ENCODE results near the gene HK1.

Gene HK1

DNA sequence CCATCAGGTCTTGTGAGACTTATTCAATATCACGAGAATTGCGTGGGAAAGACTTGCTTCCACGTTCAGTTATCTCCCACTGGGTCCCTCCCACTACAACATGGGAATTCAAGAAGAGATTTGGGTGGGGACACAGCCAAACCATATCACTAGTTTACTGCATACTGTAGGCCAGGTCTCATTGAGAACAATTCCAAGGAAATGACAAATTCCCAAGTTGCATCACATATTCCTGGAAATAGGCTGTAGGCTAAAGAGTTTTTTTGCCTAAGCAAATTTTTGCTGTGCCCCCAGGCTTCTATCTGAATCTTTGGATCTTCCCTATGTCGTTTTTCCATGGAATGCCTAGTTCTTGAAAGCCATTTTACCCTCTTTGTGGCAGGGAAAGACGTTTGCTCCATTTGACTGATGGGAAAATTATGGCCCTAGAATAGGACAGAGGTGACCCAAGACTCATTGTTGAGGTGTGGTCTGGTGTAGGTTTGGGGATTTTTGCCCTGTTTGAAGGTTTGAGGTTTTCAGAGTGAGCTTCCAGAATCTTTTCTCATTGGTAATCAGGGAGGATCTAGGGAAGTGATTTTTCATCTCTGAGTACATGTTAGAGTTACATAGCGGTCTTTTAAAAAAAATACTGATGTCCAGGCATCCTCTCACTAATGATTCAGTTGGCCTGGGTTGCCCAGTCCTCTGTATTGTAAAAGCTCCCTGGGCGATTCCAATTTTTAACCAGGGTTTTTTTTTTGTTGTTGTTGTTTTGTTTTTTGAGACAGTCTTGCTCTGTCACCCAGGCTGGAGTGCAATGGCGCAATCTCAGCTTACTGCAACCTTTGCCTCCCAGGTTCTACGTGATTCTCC is 94.1 kb downstream of the HK1 start:
- Histone ChIP-seq H3K4me2 (ENCODE audit: low read depth, low read length) (no peak overlapping the region), H3K4me3 (ENCODE audit: low read length) (no peak overlapping the region), H3K9ac (ENCODE audit: low read length) (no peak overlapping the region), H3K4me1 (ENCODE audit: low read length) (no peaks in the 10 kb centered on the region), H3K27ac (ENCODE audit: low read length) (no peak overlapping the region), H2AFZ (ENCODE audit: low read length) (no peak overlapping the region), H3K9me2 (replicated peaks; ENCODE audit: insufficient read depth, low read length) (no peaks in the 10 kb centered on the region), H3K9me3 (replicated peaks; ENCODE audit: insufficient read depth, low read length) (no peaks in the 10 kb centered on the region), H4K20me1 (ENCODE audit: insufficient read depth, low read length) (no peaks in the 10 kb centered on the region), H3K36me3 (replicated peaks; ENCODE audit: insufficient read depth, low read length) (no peaks in the 10 kb centered on the region), H3F3A (ENCODE audit: insufficient read depth, low read length) (no peaks in the 10 kb centered on the region), H3K79me2 (ENCODE audit: low read length) (no peaks in the 10 kb centered on the region), H3K27me3 (replicated peaks; ENCODE audit: insufficient read depth, low read length) (no peaks in the 10 kb centered on the region)
- no peak for DNase-seq
- no peak for TF ChIP-seq EZH2 (optimal IDR thresholded peaks at IDR 0.05; ENCODE audit: low read depth, low read length)
- TF ChIP-seq EZH2phosphoT487 (IDR thresholded peaks at IDR 0.05; ENCODE audit: low read length): no peak
- TF ChIP-seq, protein P1, sequence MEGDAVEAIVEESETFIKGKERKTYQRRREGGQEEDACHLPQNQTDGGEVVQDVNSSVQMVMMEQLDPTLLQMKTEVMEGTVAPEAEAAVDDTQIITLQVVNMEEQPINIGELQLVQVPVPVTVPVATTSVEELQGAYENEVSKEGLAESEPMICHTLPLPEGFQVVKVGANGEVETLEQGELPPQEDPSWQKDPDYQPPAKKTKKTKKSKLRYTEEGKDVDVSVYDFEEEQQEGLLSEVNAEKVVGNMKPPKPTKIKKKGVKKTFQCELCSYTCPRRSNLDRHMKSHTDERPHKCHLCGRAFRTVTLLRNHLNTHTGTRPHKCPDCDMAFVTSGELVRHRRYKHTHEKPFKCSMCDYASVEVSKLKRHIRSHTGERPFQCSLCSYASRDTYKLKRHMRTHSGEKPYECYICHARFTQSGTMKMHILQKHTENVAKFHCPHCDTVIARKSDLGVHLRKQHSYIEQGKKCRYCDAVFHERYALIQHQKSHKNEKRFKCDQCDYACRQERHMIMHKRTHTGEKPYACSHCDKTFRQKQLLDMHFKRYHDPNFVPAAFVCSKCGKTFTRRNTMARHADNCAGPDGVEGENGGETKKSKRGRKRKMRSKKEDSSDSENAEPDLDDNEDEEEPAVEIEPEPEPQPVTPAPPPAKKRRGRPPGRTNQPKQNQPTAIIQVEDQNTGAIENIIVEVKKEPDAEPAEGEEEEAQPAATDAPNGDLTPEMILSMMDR (IDR thresholded peaks at IDR 0.05; ENCODE audit: low read length): no peak

DNA sequence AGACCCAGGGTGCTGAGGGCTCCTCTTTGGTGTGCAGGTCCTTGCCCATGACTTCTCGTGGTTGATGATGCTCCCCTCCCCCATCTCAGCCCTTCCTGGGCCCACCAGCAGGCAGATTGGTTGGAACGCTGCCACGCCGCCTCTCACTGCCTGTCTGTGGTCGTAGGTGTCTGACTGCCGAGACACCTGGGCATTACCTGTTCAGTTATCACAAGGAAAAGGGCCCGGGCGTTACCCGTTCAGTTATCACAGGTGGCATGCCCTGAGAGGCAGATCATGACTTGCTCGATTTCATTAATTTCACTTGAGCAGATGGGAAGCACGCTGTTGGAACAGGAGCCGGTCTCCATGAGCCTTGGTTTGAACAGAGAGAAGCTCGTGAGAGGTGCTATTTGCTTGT is 95.9 kb downstream of the HK1 start:
- Histone ChIP-seq H3K4me3 (ENCODE audit: low read length) (no peak overlapping the region), H3K36me3 (replicated peaks; ENCODE audit: insufficient read depth, low read length) (no peaks in the 10 kb centered on the region), H3K9me2 (replicated peaks; ENCODE audit: insufficient read depth, low read length) (no peaks in the 10 kb centered on the region), H3K4me2 (ENCODE audit: low read depth, low read length) (no peak overlapping the region), H3K4me1 (ENCODE audit: low read length) (no peaks in the 10 kb centered on the region), H3K27me3 (replicated peaks; ENCODE audit: insufficient read depth, low read length) (no peaks in the 10 kb centered on the region), H3K79me2 (ENCODE audit: low read length) (no peaks in the 10 kb centered on the region), H3K9ac (ENCODE audit: low read length) (no peak overlapping the region), H3K9me3 (replicated peaks; ENCODE audit: insufficient read depth, low read length) (no peaks in the 10 kb centered on the region), H3F3A (ENCODE audit: insufficient read depth, low read length) (no peaks in the 10 kb centered on the region), H3K27ac (ENCODE audit: low read length) (no peak overlapping the region), H4K20me1 (ENCODE audit: insufficient read depth, low read length) (no peaks in the 10 kb centered on the region), H2AFZ (ENCODE audit: low read length) (no peak overlapping the region)
- TF ChIP-seq, protein P1 (IDR thresholded peaks at IDR 0.05; ENCODE audit: low read length): no peak
- TF ChIP-seq EZH2 (optimal IDR thresholded peaks at IDR 0.05; ENCODE audit: low read depth, low read length) (no peak), EZH2phosphoT487 (IDR thresholded peaks at IDR 0.05; ENCODE audit: low read length) (no peak)
- no peak for DNase-seq

DNA sequence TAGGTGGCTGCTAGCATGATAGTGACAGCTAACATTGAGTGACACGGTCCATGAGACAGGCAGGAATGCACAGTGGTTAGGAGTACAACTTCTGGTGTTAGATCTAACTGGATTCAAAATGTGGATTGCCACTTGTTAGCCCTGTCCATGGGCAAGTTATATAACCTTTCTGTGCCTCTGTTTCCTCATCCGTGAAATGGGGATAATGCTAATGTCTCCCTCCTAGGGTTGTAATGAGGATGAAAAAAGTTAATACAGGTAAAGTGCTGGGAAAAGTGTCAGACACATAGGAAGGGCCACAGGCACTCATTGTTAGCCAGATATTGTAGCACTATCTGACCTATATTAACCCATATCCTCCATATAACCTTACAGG is 96.6 kb downstream of the HK1 start:
- H3K27me3 ChIP-seq (replicated peaks; ENCODE audit: insufficient read depth, low read length): no peaks in the 10 kb centered on the region
- no peaks in the 10 kb centered on the region for H3K9me2 ChIP-seq (replicated peaks; ENCODE audit: insufficient read depth, low read length)
- H2AFZ ChIP-seq (ENCODE audit: low read length): no peak overlapping the region
- H4K20me1 ChIP-seq (ENCODE audit: insufficient read depth, low read length): no peaks in the 10 kb centered on the region
- H3K4me3 ChIP-seq (ENCODE audit: low read length): no peak overlapping the region
- no peak overlapping the region for H3K4me2 ChIP-seq (ENCODE audit: low read depth, low read length)
- DNase-seq: no peak
- TF ChIP-seq EZH2 (optimal IDR thresholded peaks at IDR 0.05; ENCODE audit: low read depth, low read length) (no peak), EZH2phosphoT487 (IDR thresholded peaks at IDR 0.05; ENCODE audit: low read length) (no peak)
- TF ChIP-seq, protein P1 (IDR thresholded peaks at IDR 0.05; ENCODE audit: low read length): no peak
- no peaks in the 10 kb centered on the region for H3K36me3 ChIP-seq (replicated peaks; ENCODE audit: insufficient read depth, low read length)
- no peaks in the 10 kb centered on the region for H3K4me1 ChIP-seq (ENCODE audit: low read length)
- no peaks in the 10 kb centered on the region for H3K9me3 ChIP-seq (replicated peaks; ENCODE audit: insufficient read depth, low read length)
- H3K27ac ChIP-seq (ENCODE audit: low read length): no peak overlapping the region
- no peaks in the 10 kb centered on the region for H3F3A ChIP-seq (ENCODE audit: insufficient read depth, low read length)
- no peaks in the 10 kb centered on the region for H3K79me2 ChIP-seq (ENCODE audit: low read length)
- no peak overlapping the region for H3K9ac ChIP-seq (ENCODE audit: low read length)

Measured in MM.1S (cell line).